Tibial nerve (tissue), 3 donors: ENCODE measurements around the gene LCNL1.

ENCODE experiments used
- POLR2A ChIP-seq, 2 donors: fragments of 450-650 bp; IDR thresholded peaks; one replicate each; pipeline ENCODE4 v1.6.1; 2017; ENCODE audit warnings: antibody characterized with exemption in 2 of 2, mild to moderate bottlenecking in 2 of 2, moderate library complexity in 2 of 2
- TF ChIP-seq, protein P1 (sequence below), 5 experiments: fragments of 200-600 bp in 3 of 5; fragments of 450-650 bp in 2 of 5; sonication (generic) in 3 of 5; IDR thresholded peaks; one replicate each; pipeline ENCODE4 v1.5.1; 2016 to 2019; ENCODE audit warnings: antibody characterized with exemption in 5 of 5, mild to moderate bottlenecking in 3 of 5, moderate library complexity in 2 of 5

DNA sequence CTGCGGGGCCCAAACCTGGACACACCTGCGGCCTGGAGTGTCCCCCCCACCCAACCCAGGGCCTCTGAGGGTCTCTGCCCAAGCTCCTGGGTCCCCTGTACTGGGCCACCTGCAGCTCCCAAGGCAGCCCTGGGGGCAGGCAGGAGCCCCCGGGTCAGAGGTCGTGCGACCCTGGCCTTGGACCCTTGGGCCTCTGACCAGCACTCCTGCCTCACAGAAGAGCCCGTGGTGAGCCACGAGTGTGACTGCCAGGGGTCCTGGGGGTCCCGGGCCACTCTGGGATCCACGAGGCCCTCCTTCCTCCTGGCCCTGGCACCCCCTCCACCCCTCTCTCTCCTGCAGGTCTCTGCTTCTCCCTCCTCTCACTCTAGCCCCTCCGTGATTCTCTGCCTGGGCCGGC is 10.5 kb upstream of the LCNL1 start:
- TF ChIP-seq, protein P1, sequence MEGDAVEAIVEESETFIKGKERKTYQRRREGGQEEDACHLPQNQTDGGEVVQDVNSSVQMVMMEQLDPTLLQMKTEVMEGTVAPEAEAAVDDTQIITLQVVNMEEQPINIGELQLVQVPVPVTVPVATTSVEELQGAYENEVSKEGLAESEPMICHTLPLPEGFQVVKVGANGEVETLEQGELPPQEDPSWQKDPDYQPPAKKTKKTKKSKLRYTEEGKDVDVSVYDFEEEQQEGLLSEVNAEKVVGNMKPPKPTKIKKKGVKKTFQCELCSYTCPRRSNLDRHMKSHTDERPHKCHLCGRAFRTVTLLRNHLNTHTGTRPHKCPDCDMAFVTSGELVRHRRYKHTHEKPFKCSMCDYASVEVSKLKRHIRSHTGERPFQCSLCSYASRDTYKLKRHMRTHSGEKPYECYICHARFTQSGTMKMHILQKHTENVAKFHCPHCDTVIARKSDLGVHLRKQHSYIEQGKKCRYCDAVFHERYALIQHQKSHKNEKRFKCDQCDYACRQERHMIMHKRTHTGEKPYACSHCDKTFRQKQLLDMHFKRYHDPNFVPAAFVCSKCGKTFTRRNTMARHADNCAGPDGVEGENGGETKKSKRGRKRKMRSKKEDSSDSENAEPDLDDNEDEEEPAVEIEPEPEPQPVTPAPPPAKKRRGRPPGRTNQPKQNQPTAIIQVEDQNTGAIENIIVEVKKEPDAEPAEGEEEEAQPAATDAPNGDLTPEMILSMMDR (IDR thresholded peaks at IDR 0.05) = no peak
- no peak for TF ChIP-seq POLR2A (IDR thresholded peaks at IDR 0.05)
